Fibroblast of mammary gland (primary cell): ENCODE data around the gene MOCOS.
"Not testable (repeated sequence)": the region's sequence is repeated elsewhere in the genome, so short reads cannot be mapped to it uniquely, and the experiment has no call there.

ENCODE experiments used
- DNase-seq: peaks from one replicate; pipeline ENCODE4 v3.0.0-alpha.2; 2010; ENCODE audit warnings: low read depth
- H3K4me3 ChIP-seq: 2 replicates; pipeline ENCODE4 v1.5.1; 2011; ENCODE audit warnings: low read depth, mild to moderate bottlenecking, low read length, moderate library complexity; ENCODE audit not compliant: control insufficient read depth
- TF ChIP-seq, protein P1 (sequence below): conservative IDR thresholded peaks from 2 replicates; pipeline ENCODE4 v1.5.1; 2011; ENCODE audit warnings: low read depth, low read length, inconsistent platforms; ENCODE audit not compliant: control insufficient read depth, insufficient read depth

Gene MOCOS

DNA sequence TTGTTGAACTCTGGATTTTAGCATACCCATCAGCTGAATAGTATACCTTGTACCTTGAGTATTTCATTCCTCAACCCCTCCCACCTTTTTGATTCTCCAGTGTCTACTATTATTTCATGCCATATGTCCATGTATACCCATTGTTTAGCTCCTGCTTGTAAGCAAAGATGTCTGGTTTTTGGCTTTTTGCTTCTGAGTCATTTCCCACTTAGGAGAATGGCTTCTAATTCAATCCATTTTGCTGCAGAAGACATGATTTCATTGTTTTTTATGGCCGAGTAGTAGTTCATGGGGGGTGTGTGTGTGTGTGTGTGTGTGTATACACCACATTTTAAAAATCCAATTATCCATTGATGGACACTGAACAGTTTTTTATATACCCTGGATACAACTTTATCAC, 24.3 kb upstream of the MOCOS start:
- H3K4me3 ChIP-seq: no peak overlapping the region
- no peak for DNase-seq
- TF ChIP-seq, protein P1, sequence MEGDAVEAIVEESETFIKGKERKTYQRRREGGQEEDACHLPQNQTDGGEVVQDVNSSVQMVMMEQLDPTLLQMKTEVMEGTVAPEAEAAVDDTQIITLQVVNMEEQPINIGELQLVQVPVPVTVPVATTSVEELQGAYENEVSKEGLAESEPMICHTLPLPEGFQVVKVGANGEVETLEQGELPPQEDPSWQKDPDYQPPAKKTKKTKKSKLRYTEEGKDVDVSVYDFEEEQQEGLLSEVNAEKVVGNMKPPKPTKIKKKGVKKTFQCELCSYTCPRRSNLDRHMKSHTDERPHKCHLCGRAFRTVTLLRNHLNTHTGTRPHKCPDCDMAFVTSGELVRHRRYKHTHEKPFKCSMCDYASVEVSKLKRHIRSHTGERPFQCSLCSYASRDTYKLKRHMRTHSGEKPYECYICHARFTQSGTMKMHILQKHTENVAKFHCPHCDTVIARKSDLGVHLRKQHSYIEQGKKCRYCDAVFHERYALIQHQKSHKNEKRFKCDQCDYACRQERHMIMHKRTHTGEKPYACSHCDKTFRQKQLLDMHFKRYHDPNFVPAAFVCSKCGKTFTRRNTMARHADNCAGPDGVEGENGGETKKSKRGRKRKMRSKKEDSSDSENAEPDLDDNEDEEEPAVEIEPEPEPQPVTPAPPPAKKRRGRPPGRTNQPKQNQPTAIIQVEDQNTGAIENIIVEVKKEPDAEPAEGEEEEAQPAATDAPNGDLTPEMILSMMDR: no peak

DNA sequence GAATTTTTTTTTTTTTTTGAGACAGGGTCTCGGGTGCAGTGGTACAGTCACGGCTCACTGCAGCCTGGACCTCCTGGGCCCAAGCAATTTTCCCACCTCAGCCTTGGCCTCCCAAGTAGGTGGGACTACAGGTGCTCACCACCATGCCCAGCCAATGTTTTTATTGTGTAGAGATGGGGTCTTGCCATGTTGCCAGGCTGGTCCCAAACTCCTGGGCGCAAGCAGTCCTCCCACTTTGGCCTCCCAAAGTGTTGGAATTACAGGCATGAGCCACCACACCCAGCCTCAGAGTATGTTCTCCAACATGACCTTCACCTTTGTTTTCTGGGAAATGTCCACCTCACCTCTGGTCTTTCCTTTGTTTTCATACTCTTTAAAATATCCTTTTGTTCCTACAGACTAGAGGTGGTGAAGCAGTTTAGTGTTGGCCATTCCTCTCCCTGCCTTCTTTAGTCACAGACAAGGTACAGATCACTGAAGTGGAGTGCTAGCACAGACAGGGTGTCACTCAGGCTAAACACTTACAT, 19.5 kb upstream of the MOCOS start:
- TF ChIP-seq, protein P1: no peak
- DNase-seq: no peak
- H3K4me3 ChIP-seq: no peak overlapping the region

- not testable (repeated sequence) for DNase-seq
Measured at GRCh38 chr18:36168296-36168695, 19.0 kb upstream of the MOCOS start.

GRCh38 chr18:36169938-36170337, 17.4 kb upstream of the MOCOS start:
- H3K4me3 ChIP-seq: no peak overlapping the region
- TF ChIP-seq, protein P1: no peak
- no peak for DNase-seq

More at GRCh38 chr18:36168296-36168695, 19.0 kb upstream of the MOCOS start:
- not testable (repeated sequence) for H3K4me3 ChIP-seq

DNA sequence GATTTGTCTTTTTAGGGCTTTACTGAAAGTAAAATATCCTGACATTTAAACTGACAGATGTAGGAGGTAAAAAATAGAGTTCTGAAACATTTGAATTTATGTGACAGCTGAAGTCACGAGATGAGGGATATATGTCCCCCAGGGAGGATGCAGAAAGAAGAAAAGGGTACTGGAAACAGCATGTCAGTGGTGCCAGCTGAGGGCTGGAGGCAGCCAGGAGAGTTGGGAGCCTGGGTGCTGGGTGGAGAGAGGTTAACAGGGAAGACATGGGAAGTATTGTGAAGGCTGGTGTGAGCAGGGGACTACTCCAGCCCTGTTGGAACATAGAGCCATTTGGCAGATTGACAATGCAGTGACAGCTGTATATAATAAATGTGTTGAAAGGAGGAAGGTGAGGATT, 11.8 kb upstream of the MOCOS start:
- H3K4me3 ChIP-seq: no peak overlapping the region
- DNase-seq: no peak
- TF ChIP-seq, protein P1: no peak

- DNase-seq: no peak
- H3K4me3 ChIP-seq: no peak overlapping the region
- TF ChIP-seq, protein P1: no peak
Measured at GRCh38 chr18:36176177-36176584, 11.1 kb upstream of the MOCOS start.

- TF ChIP-seq, protein P1: no peak
- DNase-seq: peak; percentile 28
- H3K4me3 ChIP-seq: no peak overlapping the region
Measured at GRCh38 chr18:36176711-36177110, 10.6 kb upstream of the MOCOS start.
